ENCODE measurements around the gene DLGAP4. TPM values are rescaled to one million over a fixed set of nuclear protein-coding genes. Genes with fewer than 3 reads are reported as not detected.

DLGAP4 gene
- total and polyA plus RNA-seq, 2 of the 8 experiments (the other 6 are each of a cell fraction or from before 2014, with no cell fraction given), result 41.2 to 57.2 TPM

DNA sequence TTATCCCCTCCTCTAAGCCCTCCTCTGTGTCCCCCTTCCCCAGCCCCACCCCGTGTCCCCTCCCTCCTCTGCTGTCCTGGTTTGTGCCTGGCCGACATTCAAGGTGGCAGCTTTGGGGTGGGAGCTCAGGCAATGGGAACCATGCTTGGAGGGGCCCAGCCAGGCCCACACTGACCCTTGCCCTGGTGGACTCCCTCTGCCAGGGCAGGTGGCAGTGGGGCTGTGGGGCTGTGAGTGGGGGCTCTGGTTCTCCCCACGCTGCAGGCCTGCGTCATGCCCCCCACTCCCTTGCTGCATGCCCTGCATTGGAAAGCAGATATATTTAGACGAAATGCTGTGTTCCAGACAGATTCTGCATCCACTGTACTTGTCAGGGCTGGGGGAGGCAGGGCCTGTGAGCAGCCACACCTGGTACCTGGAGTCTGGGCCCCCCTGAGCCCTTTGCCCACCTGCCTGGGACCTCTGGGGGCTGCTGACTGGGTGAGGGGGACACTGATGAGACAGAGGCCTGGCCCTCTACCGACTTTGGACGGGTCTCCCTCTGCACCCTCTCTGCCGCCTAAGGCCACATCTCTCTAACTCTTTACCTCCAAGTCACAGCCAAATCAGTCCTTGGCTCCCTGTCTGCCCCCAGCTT, 14.2 kb downstream of the DLGAP4 start (continued):
- TF ChIP-seq RAD21 (IDR thresholded peaks at IDR 0.05 in 1 of 2, conservative IDR thresholded peaks at IDR 0.05 in 1 of 2; ENCODE audit: low read depth in 2 of 2, low read length in 2 of 2), result no peak
- no peak for TF ChIP-seq PHF8 (conservative IDR thresholded peaks at IDR 0.05; ENCODE audit: low read depth, low read length)
- TF ChIP-seq GTF2F1 (IDR thresholded peaks at IDR 0.05; ENCODE audit: borderline replicate concordance, low read depth, low read length), result no peak
- no peak for TF ChIP-seq KDM4A (IDR thresholded peaks at IDR 0.05; ENCODE audit: low read depth, low read length, severe bottlenecking)
- no peak for TF ChIP-seq CBX5 (IDR thresholded peaks at IDR 0.05; ENCODE audit: low read depth, low read length)
- TF ChIP-seq JUN (IDR thresholded peaks at IDR 0.05; ENCODE audit: low read depth, low read length), result no peak
- TF ChIP-seq TEAD4 (IDR thresholded peaks at IDR 0.05; ENCODE audit: low read depth, low read length), result no peak
- no peak for TF ChIP-seq KDM5A (IDR thresholded peaks at IDR 0.05; ENCODE audit: low read length)
- TF ChIP-seq CTBP2 (IDR thresholded peaks at IDR 0.05; ENCODE audit: borderline replicate concordance, insufficient read depth, insufficient read length, low read length), result no peak
- TF ChIP-seq, protein P1, sequence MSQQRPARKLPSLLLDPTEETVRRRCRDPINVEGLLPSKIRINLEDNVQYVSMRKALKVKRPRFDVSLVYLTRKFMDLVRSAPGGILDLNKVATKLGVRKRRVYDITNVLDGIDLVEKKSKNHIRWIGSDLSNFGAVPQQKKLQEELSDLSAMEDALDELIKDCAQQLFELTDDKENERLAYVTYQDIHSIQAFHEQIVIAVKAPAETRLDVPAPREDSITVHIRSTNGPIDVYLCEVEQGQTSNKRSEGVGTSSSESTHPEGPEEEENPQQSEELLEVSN (IDR thresholded peaks at IDR 0.05), result no peak

Data from H1 (cell line).